Neural cell (in vitro differentiated cells): ENCODE data around the gene MAD1L1. TPM values are rescaled to one million over a fixed set of nuclear protein-coding genes. Genes with fewer than 3 reads are reported as not detected.

Experiments
- H2AFZ ChIP-seq: fragments of 200-600, 300-800 bp; sonication (generic), shearing (Covaris generic); 2 replicates; pipeline ENCODE4 v1.6.0; 2014; ENCODE audit warnings: low read depth, mild to moderate bottlenecking, antibody characterized with exemption, low read length, moderate library complexity
- H3F3A ChIP-seq: fragments of 200-600 bp; shearing (Covaris generic); 2 replicates; pipeline ENCODE4 v1.6.1; 2016; ENCODE audit warnings: mild to moderate bottlenecking, moderate library complexity, mixed read lengths, antibody characterized with exemption, low read length; ENCODE audit not compliant: insufficient read depth, poor library complexity, severe bottlenecking
- H3K27ac ChIP-seq: fragments of 200-600, 300-800 bp; sonication (generic), shearing (Covaris generic); 2 replicates; pipeline ENCODE4 v1.5.1; 2014; ENCODE audit warnings: mild to moderate bottlenecking, low read length, moderate library complexity
- H3K27me3 ChIP-seq: fragments of 300-800, 200-600 bp; sonication (generic), shearing (Covaris generic); 2 replicates; pipeline ENCODE4 v1.6.0; 2014; ENCODE audit warnings: mild to moderate bottlenecking, low read depth, low read length, moderate library complexity; ENCODE audit not compliant: insufficient read depth
- H3K36me3 ChIP-seq: fragments of 300-800, 200-600 bp; sonication (generic), shearing (Covaris generic); 2 replicates; pipeline ENCODE4 v1.5.1; 2014; ENCODE audit warnings: mild to moderate bottlenecking, antibody characterized with exemption, low read length, moderate library complexity; ENCODE audit not compliant: insufficient read depth
- H3K4me2 ChIP-seq: fragments of 300-800, 200-600 bp; sonication (generic), shearing (Covaris generic); 2 replicates; pipeline ENCODE4 v1.6.0; 2014; ENCODE audit warnings: mild to moderate bottlenecking, low read length
- H3K4me3 ChIP-seq: fragments of 300-800, 200-600 bp; sonication (generic), shearing (Covaris generic); 2 replicates; pipeline ENCODE4 v1.5.1; 2014; ENCODE audit warnings: mild to moderate bottlenecking, low read length, moderate library complexity
- H3K79me2 ChIP-seq: fragments of 200-600 bp; shearing (Covaris generic); replicated peaks from 2 replicates; pipeline ENCODE4 v1.6.0; 2014; ENCODE audit warnings: mild to moderate bottlenecking, low read length, moderate library complexity; ENCODE audit not compliant: insufficient read depth
- H3K9ac ChIP-seq: fragments of 300-800, 200-600 bp; sonication (generic), shearing (Covaris generic); 2 replicates; pipeline ENCODE4 v1.6.1; 2016; ENCODE audit warnings: mild to moderate bottlenecking, low read length, mixed read lengths
- H3K9me2 ChIP-seq: fragments of 200-600 bp; shearing (Covaris generic); 2 replicates; pipeline ENCODE4 v1.6.1; 2016; ENCODE audit warnings: mild to moderate bottlenecking, low read length, mixed read lengths; ENCODE audit not compliant: insufficient read depth
- H3K9me3 ChIP-seq: fragments of 200-600, 300-800 bp; sonication (generic), shearing (Covaris generic); 2 replicates; pipeline ENCODE4 v1.6.1; 2016; ENCODE audit warnings: mild to moderate bottlenecking, mixed run types, low read length, moderate library complexity, mixed read lengths
- H4K20me1 ChIP-seq: fragments of 200-600 bp; shearing (Covaris generic); 2 replicates; pipeline ENCODE4 v1.6.1; 2016; ENCODE audit warnings: mild to moderate bottlenecking, mixed run types; ENCODE audit not compliant: insufficient read depth
- CTCF ChIP-seq: fragments of 450-650 bp; IDR thresholded peaks from 2 replicates; pipeline ENCODE4 v1.5.1; 2014; ENCODE audit warnings: antibody characterized with exemption, mild to moderate bottlenecking, moderate library complexity; ENCODE audit not compliant: poor library complexity, severe bottlenecking
- EP300 ChIP-seq: fragments of 450-650 bp; conservative IDR thresholded peaks from 2 replicates; pipeline ENCODE4 v1.6.1; 2014; ENCODE audit warnings: antibody characterized with exemption, mild to moderate bottlenecking, moderate library complexity; ENCODE audit not compliant: poor library complexity, severe bottlenecking
- EZH2 ChIP-seq: fragments of 200-600, 300-800 bp; shearing (Covaris generic), sonication (generic); IDR thresholded peaks from 2 replicates; pipeline ENCODE4 v1.6.1; 2014; ENCODE audit warnings: antibody characterized with exemption, low read length, borderline replicate concordance, mild to moderate bottlenecking; ENCODE audit not compliant: insufficient read depth, poor library complexity, severe bottlenecking
- MXI1 ChIP-seq: fragments of 450-650 bp; conservative IDR thresholded peaks from 2 replicates; pipeline ENCODE4 v1.6.1; 2014; ENCODE audit warnings: antibody characterized with exemption, mild to moderate bottlenecking; ENCODE audit not compliant: poor library complexity, severe bottlenecking
- POLR2AphosphoS5 ChIP-seq: IDR thresholded peaks from 2 replicates; pipeline ENCODE4 v1.6.1; 2012
- RAD21 ChIP-seq: fragments of 450-650 bp; conservative IDR thresholded peaks from 2 replicates; pipeline ENCODE4 v1.6.1; 2014; ENCODE audit warnings: antibody characterized with exemption, mild to moderate bottlenecking, moderate library complexity
- REST ChIP-seq: IDR thresholded peaks from 2 replicates; pipeline ENCODE4 v1.6.1; 2012; ENCODE audit warnings: borderline replicate concordance
- SMC3 ChIP-seq: fragments of 450-650 bp; conservative IDR thresholded peaks from 2 replicates; pipeline ENCODE4 v1.6.1; 2014; ENCODE audit warnings: antibody characterized with exemption, mild to moderate bottlenecking, moderate library complexity; ENCODE audit not compliant: poor library complexity
- TAF1 ChIP-seq: IDR thresholded peaks from 2 replicates; pipeline ENCODE4 v1.6.1; 2012; ENCODE audit warnings: low read depth
- polyA plus RNA-seq: library from polyadenylated mRNA; depleted of rRNA; stranded (reverse); fragments of >200 nt; gene quantifications from 2 replicates; pipeline ENCODE4 v1.2.3, GENCODE V29; 2014

Gene MAD1L1
- polyA plus RNA-seq, 1 donor from 2014 or later: 31.4 TPM

DNA sequence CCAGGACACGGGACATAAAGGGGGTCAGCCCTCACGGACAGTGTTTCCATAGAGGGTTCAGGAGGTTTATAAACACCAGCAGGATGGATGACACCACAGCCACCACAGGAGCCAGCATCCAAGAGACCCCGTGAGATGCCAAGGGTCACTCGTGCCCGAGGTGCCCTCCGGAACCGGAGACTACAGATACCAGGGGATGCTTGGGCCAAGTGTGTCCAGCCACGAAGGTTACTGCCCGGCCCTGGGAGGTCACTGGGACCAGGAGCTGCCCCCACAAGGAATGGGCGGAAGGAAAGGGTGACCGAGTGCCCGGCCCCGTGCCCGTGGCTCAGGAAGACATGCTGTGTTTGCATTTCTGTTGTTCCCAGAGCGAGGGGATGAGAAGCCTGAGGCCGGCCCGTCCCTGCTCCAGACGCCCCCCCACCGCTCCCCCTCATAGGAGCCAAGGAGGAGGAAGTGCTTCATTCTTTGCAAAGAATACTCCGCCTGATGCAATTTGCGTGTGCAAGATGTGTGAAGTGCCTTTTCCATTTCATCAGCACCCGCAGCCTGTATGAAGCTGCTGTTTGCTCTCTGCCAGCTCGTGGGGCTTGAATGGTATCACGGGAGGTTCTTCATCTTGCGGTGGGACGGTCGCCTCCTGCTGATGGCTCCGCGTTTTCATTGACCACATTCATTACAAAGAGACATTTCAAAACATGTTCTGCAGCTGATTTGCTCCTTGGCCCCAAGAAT lies 386.2 kb downstream of the MAD1L1 start:
- Histone ChIP-seq H3K36me3 (no peaks in the 10 kb centered on the region), H3K79me2 (no peaks in the 10 kb centered on the region), H3K9ac (no peak overlapping the region), H4K20me1 (no peaks in the 10 kb centered on the region), H3K4me2 (no peak overlapping the region), H3K9me2 (no peaks in the 10 kb centered on the region), H2AFZ (no peak overlapping the region), H3K27ac (no peak overlapping the region), H3F3A (no peaks in the 10 kb centered on the region), H3K27me3 (no peaks in the 10 kb centered on the region), H3K4me3 (no peak overlapping the region), H3K9me3 (no peaks in the 10 kb centered on the region)
- TF ChIP-seq TAF1: no peak
- TF ChIP-seq EP300: no peak
- TF ChIP-seq EZH2: no peak
- no peak for TF ChIP-seq REST
- no peak for TF ChIP-seq SMC3
- no peak for TF ChIP-seq MXI1
- TF ChIP-seq RAD21: no peak
- TF ChIP-seq CTCF: no peak
- no peak for TF ChIP-seq POLR2AphosphoS5

- no peaks in the 10 kb centered on the region for H3K9me2 ChIP-seq
- H3K27ac ChIP-seq: no peak overlapping the region
- no peaks in the 10 kb centered on the region for H3F3A ChIP-seq
- H3K9me3 ChIP-seq: no peaks in the 10 kb centered on the region
- H3K27me3 ChIP-seq: no peaks in the 10 kb centered on the region
- H3K79me2 ChIP-seq: no peaks in the 10 kb centered on the region
- H2AFZ ChIP-seq: no peak overlapping the region
- H3K4me2 ChIP-seq: no peak overlapping the region
- TF ChIP-seq EZH2: no peak
- TF ChIP-seq MXI1: no peak
- TF ChIP-seq RAD21: no peak
- no peak for TF ChIP-seq TAF1
- no peak for TF ChIP-seq REST
- no peak for TF ChIP-seq POLR2AphosphoS5
- no peak for TF ChIP-seq CTCF
- TF ChIP-seq SMC3: no peak
- TF ChIP-seq EP300: no peak
- no peaks in the 10 kb centered on the region for H3K36me3 ChIP-seq
- H3K4me3 ChIP-seq: no peak overlapping the region
- H4K20me1 ChIP-seq: no peaks in the 10 kb centered on the region
- no peak overlapping the region for H3K9ac ChIP-seq
Observed at GRCh38 chr7:1845536-1846311, 387.0 kb downstream of the MAD1L1 start.
